Hippocampal formation (tissue), 2 donors: ENCODE data around the gene SLC26A4.

Source experiments
- DNase-seq, 2 donors: peaks; one replicate each; lab custom pipeline; 2025; lab: John Stamatoyannopoulos, UW

The SLC26A4 gene

DNA sequence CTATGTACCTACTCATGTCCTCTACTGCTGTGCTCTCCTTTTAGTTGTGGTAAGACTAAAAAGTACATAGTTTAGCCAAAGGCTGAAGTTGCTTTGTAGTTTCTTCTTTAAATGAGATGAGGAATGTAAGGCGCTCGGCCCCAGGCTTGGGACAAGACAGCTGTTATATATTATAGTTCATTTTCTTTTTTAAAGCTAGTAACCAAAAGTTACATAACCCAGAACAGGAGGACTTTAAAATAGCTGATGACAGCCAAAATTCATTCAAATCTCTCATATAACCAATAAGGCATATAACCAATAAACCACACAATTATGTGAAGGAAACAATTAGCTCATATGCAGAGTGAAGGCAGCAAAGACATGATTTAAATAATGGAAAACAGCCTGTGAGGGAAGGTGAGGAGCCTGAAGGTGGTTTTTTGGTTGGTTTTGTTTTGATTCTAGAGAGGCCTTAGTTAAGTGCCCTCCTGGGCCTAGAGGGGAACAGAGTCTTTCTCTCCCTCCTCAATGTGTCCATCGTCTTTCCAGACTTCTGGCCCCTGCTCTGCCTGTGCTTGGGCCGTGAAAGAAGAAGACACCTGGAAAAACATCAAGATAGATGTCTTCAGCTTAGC lies 35.8 kb downstream of the SLC26A4 start:
- no peak for DNase-seq

DNA sequence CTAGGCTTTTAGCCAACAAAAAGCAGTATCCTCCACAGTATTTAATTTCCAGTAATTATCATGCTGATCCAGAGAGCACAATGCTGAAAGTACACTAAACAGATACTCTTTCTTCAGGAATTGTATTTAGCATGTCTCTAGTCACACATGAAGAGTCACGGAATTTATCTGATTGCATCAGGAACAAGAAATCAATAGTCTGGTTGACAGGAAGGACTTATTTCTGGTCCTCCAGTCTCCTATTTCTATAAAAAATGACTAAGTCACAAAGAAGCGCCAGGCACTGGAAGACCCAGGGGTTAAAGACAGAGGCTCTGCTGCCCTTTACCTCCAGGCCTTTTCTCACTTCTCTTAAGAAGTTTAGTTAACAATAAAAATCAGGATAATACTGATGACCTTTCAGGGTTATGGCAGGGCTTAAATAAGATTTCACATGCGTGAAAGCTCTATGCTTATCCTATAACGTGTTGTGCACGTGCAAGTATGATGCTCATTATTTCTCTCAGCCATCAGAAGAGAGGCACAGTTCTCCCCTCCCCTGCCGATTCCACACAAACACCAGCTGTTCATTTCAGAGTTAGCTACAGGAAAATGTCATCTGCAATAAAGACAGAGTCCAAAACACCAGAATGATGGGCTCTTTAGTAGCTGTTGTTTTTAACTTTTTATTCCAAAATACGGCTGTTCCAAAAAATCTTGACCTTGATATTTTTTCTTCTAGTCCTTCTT lies 36.9 kb downstream of the SLC26A4 start:
- peak in 1 of 2 donors; percentile 12 for DNase-seq

DNA sequence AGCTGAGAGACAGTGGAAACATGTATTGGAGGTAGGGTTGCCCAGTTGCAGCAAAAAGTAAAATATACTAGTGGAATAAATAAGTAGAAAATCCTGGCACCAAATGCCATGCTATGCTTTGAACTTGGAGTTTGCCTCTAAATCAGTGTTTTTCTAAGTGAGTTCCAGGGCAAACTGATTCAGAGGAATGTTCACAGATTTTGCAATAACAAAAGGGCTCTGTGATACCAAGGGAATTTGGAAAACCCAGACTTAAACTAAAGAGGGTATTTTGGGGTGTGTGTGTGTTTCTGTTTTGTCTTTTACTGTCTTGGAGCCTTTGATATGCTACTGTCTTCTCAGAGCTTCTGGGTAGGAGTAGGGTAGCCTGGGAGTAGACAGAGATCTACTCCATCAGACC lies 39.9 kb downstream of the SLC26A4 start:
- no peak for DNase-seq

DNA sequence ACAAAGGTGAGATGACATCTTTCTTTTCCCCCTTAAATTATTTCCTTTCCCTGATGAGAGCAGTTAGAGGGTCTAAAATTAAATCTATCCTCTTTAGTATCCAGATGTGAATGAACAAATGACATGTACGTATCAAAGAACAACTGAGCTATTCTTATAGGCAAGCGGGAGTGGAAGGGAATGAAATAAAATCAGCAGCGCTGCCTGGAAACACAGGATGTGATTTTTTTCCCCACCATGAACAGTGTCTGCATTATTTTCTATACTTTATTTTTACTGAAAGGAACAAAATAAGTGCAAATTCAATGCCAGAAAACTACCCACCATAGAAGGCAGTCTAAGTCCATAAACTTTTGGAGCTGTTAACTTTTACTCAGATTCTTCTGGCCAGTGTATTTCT lies 40.6 kb downstream of the SLC26A4 start:
- no peak for DNase-seq

DNA sequence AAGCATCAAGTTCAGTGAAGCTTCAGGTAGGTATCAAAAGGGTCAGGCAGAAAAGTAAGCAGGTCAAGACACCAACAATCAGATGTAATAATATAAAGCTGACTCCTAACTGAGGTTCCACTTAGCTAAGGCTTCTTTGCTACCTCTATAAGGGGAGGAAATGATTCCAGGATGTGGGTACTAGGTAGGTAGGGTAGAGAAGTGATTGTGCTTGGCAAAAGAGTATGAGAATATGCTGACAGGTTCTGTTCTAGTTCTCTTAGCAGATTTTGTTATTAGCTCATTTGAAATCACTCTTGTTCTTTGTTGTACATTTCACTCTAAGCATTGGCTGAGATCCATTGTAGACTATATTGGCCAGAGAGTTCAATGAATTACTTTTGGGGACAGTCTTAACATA lies 42.6 kb downstream of the SLC26A4 start:
- no peak for DNase-seq

DNA sequence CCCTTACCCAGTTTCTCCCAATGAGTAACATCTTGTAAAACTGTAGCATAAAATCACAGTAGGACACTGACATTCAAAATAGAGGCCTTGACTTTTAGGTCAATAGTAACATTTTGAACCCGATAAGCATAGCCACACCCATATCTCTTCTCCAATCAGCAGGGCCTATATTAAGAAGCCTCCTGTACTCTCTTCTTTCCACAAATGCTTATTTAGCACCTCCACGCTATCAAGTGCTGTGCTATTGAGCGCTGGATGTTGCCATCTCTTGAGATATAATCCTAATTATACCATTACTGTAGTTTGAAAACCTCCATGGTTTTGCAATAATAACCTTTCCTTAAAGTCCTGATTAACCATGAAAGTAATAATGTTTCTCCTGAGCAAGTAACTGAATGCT lies 43.2 kb downstream of the SLC26A4 start:
- DNase-seq, result no peak

DNA sequence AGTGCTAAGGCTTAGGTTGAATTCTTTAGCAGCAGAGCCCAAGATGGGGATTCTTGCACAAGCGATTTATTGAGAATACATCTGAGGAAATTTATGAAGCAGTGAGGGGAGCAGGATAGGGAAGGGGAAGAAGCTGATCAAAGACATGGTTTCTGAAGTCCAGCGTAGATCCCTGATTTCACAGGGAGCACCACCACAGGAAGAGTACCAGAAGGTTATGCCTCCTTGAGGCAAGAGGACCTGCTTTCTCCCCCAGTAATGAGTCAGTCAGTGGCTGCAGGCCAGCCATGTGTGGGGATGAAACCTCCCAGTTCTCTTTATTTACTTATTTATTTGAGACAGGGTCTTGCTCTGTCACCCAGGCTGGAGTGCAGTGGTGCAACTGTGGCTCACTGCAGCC lies 48.3 kb downstream of the SLC26A4 start:
- no peak for DNase-seq

DNA sequence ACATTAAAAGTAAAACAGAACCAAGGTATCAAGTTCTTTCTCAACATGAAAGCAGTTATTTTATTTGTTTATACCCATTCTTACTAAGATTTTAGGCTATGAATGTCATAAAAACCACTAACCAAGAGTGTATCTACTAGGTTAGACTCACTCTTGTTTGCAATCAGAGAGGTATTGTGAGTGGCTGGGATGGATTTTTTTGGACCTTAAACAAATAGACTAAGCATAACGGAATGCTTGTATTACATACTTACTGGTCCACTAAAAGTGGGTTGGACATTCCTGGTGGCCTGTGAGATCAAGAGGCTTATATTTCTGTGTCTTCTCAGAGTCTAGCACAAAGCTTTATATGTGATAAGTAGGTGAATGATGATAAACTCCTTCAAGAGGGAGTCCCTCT lies 50.7 kb downstream of the SLC26A4 start:
- no peak for DNase-seq

DNA sequence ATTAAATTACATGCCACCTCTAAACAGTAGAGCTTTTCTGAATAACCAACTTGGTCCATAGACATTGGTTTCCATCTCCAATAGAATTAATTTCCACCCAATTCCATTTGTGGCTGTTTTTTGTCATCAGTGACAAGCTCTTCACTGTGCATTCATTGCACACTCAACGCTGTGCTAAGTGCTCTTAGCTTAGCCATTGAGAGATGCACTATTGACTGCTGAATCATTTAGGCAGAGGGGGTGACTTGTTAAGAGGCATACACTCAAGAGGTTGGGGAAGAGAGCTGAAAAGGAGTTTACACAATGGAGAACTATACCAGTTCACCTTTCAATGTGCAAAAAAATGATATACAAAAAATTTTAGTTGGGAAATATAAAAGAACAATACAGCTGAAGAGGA lies 51.4 kb downstream of the SLC26A4 start:
- DNase-seq, result no peak

DNA sequence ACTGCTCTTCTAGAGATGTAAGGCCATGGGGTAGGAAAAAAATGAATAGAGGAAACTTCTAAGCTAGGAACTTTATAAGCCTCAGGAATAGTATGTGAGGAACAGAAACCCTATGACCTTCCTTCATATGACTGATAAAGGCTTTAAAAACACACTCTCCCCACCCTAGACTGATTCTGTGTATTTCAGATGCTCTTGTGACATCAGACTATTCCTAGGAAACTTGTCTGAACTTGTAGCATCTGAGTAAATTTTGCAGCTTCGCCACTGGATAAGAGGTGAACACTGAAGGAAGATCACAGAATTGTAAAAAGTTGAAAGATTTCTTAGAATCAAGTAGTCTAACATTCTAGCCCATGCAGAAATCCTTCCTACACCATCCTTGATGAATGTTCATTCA lies 52.3 kb downstream of the SLC26A4 start:
- DNase-seq, result no peak

DNA sequence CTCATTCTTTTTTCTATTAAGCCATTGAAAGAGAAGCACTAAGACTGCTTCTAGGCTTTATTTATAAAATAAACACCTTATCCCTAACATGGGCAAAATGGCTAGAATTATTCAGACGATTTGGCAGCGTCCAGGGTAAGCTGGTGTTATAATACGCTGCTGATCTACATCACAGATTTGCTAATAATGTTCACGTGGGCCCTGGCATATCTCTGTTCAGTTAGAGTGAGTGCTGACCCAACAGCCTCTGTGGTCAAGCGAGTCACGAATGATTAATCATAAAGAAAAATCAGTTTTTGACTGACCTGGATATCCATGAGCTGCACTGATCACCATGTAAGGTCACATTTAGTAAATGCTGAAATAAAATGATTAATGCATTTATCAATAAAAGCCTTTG lies 54.9 kb downstream of the SLC26A4 start:
- DNase-seq, result no peak

DNA sequence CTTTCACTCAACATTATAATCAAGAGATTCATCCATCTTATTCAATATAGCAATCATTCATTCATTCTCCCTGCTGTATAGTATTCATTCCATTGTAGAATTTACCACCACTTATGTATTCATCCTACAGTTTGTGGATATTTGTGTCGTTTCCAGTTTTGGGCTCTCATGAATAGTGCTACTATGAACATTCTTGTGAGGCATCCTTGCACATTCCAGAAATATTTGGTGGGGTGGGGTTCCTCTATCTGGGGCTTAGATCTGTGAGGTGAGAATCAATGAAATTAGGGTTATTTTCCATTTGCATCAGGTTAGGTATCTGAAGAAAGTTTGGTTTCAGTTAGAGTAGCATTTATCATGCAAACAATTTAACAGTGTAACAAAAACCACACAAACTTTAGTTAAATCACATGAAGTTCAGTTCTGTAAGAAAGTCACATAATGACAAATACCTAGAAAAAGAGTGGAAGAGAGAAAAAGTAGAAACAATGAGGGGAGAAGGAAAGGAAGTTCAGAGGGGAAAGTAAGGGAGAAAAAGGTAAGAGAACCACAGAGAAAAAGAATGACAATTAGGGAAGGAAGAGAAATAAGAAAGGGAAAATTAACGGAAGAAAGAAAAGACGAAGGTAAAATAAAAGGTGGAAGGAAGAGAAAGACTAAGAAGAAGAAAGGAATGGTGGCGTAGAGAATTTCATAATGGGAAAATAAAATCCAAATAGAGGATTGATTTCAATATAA lies 58.0 kb downstream of the SLC26A4 start:
- no peak for DNase-seq

DNA sequence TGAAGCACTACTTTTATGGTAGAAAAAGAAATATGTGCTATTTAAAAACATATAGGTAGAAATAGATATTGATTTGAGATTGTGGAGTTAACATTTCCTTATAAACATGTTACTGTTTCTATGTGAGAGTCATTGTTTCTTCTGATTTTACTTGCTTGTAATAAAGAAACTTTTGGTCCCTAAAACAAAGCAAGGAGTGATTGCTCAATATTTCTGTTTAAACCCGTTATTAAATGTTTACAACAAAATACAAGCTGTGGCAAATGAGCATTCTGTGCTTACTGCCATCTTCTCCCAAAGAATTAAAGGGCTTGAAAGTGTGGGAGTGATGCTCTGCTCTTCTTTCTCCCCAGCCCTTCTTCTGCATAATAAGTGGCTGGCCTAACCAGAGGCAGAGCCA lies 60.7 kb downstream of the SLC26A4 start:
- no peak for DNase-seq

DNA sequence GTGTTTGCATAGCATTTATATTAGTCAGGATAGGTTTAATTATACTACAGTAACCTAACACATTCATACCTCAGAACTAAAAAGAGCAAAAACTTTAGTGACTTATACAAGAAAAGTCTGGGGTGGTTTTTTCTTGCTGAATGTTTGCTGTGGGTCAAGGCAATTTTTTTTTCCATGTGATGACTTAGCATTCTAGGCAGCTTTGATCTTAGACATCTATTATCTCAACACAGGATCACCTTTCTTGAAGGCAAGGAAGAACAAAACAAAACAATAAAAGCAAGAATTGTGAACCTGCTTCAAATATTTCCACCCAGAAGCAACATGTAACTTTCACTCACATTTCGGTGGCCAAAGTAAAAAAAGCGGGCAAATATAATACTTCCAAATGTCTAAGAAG lies 62.6 kb downstream of the SLC26A4 start:
- no peak for DNase-seq

DNA sequence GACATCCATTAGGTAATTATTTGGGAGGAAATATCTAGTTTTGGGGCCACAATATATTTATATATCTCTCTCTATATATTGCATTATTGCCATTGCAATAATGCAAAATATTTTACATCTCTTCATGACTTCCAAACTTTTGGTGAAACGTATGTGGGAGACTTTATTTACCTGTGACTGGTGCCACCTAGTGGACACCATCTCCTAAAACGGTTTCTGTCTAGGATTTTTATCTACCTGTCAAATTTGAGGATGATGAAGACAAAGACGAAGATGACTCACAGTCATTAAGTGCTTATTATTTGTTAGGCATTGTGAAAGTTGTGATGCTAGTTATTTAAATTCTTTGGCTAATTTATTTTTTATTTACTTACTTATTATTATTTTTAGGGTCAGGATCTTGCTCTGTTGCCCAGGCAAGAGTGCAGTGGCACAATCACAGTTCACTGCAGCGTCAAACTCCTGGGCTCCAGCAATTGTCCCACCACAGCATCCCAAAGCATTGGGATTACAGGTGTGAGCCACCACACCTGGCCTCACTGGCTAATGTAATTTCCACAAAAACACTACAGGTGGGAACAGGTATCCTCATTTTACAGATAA lies 64.6 kb downstream of the SLC26A4 start:
- DNase-seq, result peak in 1 of 2 donors; percentile 50

DNA sequence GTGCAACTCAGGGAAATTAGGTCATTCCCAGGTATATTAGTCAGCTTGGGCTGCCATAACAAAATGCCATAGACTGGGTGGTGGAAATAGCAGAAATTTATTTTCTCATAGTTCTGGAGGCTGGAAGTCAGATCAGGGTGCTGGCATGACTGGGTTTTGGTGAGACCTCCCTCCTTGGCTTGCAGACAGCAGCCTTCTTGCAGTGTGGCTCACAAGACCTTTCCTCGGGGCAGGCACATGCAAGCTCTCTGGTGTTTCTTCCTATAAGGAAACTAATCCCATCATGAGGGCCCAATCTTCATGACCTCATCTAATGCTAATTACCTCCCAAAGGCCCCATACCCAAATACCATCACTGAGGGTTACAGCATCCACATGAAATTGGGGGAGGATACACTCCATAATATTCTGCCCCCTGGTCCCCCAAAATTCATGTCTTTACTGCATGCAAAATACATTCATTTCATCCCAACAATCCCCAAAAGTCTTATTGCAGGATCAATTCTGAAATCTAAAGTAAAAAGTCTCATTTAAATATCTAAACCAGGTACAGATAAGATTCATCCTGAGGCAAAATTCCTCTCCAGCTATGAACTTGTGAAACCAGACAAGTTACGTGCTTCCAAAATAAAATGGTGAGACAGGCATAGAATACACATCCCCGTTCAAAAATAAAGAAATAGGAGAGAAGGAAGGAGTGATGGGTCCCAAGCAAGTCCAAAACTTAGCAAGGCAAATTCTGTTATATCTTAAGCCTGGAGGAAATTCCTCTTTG lies 65.9 kb downstream of the SLC26A4 start:
- no peak for DNase-seq

DNA sequence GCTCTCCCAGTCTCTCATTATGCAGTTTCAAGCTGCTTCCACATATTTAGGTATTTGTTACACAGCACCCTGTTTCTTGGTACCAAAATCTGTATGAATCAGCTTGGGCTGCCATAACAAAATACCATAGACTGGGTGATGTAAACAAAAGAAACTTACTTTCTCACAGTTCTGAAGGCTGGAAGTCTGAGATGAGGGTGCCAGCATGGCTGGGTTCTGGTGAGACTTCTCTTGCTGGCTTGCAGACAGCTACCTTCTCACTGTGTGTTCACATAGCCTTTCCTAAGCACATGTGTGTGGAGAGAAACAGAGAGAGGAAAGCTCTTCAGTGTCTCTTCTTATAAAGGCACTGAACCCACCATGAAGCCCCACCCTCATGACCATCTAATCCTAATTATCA lies 67.6 kb downstream of the SLC26A4 start:
- no peak for DNase-seq

DNA sequence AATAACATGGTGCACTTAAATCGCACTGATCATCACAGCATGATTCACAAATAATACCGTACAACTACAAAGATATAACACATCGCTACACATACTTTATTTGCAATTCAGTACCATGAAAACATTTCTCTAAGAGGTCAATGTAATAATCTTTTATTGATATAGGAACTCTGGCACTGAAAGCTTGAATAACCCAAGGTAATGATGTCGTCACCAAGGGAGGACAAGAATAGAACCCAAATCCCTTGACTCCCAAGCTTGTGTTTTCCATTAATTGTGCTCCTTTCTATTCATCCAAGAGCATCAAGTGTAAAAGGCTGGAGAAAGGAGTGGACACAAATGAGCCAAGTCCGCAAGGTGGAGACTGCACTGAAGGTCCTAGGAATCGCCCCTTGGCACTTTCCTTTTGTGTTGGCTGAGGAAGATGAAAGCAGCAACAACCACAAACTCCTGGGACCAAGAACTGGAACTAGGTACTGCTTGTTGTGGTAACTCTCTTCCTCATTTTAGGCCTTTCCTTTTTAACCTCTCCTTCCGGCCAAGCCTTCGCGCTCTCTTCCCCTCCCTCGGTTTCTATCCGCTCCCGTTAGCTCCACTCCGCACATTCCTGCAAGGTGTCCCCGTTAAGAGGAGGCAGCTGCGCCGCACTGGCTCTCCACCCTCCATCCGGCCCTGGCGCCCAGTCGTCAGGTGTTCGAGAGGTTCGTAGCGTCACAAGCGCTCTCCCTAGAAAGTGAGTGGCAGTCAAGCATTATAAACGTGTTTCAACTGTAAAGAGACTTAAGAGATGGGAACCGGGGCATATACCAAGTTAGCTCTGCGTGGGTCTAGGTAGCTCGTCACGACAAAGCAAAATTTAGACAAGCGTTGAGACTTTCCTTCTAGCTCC lies 82.3 kb downstream of the SLC26A4 start:
- DNase-seq, result peak; percentile 61 to 66

DNA sequence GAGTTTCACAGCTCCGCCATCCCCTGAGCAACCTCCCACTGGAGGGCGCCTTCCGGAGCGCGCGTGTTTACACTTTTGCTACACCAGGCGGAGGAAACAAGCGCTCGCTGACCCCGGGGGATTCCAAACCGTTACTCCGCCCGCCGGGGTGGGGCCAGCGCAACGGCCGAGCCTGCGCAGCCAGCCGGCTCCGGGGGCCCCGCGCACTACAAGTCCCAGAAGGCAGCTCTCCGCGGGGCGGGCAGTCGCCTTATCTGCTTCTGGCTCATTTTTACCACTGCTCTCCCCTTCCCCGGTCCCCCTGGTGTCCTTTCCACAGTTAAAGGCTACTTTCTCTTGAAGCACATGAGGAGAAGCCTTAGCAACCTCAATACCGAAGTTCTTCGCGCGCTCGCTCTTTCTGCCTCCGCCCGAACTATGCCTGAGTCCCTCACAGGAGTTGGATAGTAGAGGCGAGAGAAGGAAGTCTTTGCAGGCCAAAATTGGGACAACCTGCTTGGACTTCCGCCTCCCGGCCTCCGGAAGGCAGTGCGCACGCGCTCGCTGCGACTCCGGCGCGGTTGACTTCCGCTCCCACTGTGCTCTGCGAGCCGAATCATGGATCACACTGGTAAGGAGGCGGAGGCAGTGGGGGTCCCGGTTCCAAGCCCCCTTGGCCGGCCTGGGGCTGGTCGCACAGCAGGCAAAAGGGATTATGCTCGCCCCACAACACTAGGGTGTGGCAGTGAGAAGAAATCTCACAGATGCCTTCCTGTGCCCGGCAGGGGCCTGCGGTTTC lies 83.1 kb downstream of the SLC26A4 start, which contains the start of gene CBLL1:
TSS of gene CBLL1 (plus strand) at position 576 of the 778 bp plus-strand sequence. CDS start at position 598, 22 bp downstream.
- DNase-seq, result peak; percentile 96 to 97

DNA sequence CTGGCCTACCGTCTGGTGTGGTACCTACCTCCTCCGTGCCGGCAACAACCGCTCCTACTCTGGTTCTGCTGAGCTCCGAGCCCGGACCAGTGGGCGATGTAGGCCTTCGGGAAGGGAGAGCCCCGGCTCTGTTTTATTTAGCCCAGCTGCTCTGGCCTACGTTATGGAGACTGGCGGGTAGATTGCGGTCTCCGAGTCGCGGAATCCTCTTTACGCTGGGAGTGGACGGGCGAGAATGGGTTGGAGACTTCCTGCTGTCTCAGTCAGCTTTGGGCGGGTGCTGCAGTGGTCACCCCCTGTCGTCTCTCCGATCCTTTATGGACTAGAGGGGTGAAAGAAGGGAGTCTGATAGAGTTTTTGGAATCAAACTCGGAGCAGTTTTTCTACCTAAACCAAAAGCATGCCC lies 83.7 kb downstream of the SLC26A4 start:
- DNase-seq, result no peak
